GM12801 (cell line): ENCODE results near the gene FIGNL2.

Experiments
- TF ChIP-seq, protein P1 (sequence below): IDR thresholded peaks from one replicate; pipeline ENCODE4 v1.5.1; 2011; ENCODE audit warnings: control low read depth; ENCODE audit not compliant: insufficient read length; ENCODE audit errors: extremely low read depth

Gene FIGNL2

DNA sequence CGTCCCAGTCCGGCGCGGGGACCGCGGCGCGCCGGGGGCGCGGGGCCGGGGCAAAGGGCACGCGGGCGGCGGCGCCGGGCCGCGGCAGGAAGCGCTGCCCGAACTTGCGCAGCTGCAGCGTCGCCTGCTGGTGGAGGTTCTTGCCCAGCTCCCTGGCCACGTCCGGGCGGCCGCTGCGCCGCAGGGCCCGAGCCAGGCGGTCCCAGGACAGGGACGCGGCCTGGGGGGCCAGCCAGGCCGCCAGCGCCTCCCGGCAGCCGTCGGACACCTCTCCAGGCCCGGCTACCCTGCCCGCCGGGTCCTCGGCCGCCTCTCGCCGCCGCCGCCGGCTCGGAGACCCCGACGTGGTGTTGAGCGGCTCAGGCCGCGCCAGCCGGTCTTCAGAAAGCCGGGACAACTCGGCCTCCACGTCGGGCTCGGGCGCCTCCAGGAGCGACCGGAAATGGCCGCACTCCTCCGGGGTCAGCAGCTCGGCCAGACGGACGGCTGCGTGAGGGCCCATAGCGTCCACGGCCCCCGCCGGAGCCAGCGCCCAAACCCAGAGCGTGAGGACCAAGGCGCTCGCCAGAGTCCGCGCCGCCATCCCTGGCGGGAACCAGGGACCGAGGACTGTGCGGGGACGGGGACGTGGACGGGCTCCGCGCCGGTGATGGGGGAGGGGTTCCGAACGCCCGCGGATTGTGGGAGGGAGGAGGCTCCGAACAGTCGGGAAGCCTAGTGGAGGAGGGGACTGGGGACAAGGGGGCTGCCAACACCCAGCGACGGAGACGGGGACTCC lies 34.0 kb downstream of the FIGNL2 start:
- TF ChIP-seq, protein P1, sequence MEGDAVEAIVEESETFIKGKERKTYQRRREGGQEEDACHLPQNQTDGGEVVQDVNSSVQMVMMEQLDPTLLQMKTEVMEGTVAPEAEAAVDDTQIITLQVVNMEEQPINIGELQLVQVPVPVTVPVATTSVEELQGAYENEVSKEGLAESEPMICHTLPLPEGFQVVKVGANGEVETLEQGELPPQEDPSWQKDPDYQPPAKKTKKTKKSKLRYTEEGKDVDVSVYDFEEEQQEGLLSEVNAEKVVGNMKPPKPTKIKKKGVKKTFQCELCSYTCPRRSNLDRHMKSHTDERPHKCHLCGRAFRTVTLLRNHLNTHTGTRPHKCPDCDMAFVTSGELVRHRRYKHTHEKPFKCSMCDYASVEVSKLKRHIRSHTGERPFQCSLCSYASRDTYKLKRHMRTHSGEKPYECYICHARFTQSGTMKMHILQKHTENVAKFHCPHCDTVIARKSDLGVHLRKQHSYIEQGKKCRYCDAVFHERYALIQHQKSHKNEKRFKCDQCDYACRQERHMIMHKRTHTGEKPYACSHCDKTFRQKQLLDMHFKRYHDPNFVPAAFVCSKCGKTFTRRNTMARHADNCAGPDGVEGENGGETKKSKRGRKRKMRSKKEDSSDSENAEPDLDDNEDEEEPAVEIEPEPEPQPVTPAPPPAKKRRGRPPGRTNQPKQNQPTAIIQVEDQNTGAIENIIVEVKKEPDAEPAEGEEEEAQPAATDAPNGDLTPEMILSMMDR, result no peak

DNA sequence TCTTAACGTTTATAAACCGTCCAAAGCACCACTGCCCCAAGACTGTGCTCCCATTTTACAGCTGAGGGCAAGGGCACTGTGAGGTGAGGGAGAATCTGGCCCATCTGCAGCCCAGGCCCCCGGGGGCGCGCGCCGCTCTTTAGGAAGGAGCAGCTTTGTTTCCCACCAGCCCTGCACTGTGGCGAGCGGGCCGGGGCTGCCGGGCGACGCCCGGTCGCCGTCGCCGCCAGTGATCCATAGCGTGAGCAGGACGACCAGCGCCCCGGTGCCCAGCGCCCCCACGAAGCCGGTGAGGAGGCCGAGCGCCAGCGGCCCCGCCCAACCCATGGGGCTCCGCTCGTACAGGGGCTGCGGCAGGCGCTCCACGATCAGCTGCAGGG lies 34.6 kb downstream of the FIGNL2 start:
- TF ChIP-seq, protein P1, result no peak

DNA sequence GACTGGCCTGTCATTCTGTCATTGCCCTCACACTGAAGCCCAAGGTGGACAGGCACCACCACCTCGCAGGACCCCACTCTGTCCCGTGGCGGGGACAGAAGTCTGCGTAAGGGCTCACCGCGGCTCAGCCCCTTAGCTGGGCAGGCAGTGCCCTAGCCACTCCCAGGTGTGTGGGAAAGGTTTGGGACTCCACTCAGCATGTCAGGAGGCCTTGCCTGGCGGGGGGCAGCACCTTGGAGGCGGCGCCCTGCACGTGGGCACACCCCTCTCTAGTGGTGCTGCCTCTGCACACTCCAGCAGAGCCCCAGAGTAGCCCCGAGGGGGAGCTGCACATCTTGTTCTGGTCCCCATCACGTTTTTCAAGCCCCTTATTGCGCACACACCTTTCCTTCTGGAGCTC lies 35.6 kb downstream of the FIGNL2 start:
- TF ChIP-seq, protein P1, result no peak

DNA sequence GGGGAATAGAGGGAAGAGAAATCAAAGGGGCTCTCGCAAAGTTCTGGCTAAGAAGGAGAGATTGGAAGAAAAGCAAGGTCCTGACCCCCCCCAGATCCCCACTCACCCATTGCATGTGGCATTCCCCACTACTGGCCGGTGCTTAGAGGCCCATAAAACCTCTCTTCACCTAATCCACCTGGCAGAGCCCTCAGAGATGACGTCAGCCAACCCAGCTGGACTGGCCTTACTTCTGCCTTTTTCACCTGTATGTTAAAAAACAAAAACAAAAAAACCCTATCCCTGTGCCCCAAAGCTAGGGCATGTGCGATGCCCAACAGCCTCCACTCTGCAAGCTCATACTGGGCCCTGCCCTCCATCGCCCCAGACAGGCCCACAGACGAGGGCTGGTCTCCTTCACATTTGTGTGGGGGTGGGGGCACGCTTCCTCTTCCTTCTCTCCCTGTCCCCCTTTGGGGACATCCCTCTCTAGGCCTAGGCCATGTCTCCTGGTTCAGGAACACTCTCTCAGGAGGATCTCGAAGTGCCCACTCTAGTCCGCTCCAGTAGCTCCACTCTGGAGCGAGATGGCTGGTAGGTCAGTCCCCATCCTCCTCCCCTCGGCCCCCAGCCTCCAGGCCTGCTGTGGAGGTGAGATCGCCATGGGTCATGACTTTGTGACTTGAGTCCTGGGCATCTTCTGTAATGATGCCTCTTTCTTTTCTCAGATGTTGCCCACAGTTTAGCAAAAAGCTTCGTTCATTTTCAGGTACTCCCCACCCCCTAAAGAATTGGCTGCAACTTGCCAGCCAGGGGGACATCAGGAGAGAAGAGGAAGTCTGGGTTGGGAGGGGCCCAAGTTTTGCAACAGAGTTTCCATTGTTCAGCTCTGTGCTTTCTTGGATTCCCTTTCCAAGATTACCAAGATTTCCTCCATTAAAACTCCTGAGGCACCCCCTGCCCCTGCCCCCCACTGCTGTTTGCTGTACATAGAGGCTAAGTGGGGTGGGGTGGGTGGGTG lies 37.0 kb downstream of the FIGNL2 start:
- TF ChIP-seq, protein P1, result no peak

DNA sequence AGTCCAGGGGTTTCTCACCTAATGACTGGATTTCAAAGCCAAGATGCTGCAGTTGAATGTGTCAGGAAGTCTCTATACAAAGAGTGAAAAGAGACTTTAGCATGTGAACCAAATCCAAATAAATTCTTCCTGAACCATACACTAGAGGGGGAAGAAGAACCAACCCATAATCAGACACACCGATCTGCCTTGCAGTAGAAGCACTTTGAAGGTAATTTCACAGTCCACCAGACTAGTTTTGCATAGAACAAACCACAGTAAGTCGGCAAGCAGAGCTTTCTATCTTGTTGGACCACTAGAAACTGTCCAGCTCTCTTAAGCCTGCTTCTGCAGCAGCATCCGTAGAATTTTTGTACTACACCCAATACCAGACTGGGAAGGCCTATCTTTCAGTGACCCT lies 39.3 kb downstream of the FIGNL2 start:
- TF ChIP-seq, protein P1, result no peak

DNA sequence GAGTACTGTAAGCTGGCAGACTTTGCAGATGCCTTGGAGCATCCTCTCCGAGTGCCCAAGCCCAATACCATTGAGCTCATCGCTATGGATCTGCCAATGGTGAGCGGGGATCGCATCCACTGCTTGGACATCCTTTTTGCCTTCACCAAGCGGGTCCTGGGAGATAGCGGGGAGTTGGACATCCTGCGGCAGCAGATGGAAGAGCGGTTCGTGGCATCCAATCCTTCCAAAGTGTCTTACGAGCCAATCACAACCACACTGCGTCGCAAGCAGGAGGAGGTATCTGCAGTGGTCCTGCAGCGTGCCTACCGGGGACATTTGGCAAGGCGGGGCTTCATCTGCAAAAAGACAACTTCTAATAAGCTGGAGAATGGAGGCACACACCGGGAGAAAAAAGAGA lies 41.6 kb downstream of the FIGNL2 start:
- TF ChIP-seq, protein P1, result no peak

DNA sequence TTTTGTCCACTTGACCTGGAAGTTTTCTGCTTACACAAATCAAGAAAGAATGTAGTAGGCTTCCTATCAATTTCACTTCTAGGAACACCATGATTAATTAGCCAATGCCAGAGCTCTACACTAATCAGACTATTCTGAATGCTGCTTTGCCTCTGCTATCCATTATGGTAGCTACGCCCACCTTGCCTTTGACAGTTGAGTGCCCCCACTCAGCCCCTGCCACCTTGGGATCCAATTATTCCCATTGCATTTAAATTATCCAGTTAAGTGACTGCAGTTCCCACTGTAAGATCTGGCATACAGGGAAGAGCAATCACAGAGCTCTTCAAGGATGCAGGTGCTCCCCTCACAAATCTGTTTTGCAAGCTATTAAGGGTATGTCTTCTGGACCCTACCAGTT lies 47.5 kb downstream of the FIGNL2 start:
- TF ChIP-seq, protein P1, result no peak
